SW 1271 (cell line): ENCODE results near the gene PCDHB14.
"Not testable (repeated sequence)": the region's sequence is repeated elsewhere in the genome, so short reads cannot be mapped to it uniquely, and the experiment has no call there.

Experiments used
- DNase-seq, 2 experiments: peaks; one replicate each; lab custom pipeline; 2025; lab: John Stamatoyannopoulos, UW

Gene PCDHB14

DNA sequence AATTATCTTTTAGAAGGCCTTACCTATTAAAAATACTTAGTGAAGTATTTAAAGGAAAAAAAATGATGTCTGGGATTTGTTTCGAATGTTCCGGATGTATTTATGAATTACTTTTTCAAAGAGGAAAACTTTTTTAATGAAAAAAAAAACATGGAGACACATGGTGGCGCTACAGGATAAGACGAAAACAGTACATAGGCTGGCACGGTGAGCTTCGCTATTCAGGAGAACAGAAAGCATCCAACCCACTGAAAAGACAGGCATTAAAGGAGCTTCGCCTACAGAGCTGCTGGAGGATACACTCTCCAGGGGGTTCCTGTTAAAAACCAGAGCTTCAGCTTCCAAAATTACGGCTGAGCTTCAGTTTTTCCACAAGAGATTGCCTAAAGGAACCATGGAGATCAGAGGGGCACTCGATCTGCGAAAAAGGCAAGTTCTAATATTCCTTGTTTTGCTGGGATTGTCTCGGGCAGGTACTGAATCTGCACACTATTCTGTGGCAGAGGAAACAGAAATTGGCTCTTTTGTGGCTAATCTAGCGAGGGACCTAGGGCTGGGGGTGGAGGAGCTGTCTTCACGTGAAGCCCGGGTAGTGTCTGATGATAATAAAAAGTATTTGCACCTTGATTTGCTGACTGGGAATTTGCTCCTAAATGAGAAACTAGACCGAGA is at the start of gene PCDHB14:
TSS of gene PCDHB14 (plus strand) at position 232 of the 672 bp plus-strand sequence. CDS start at position 395, 163 bp downstream.
- peak; percentile 16 to 54 for DNase-seq

DNA sequence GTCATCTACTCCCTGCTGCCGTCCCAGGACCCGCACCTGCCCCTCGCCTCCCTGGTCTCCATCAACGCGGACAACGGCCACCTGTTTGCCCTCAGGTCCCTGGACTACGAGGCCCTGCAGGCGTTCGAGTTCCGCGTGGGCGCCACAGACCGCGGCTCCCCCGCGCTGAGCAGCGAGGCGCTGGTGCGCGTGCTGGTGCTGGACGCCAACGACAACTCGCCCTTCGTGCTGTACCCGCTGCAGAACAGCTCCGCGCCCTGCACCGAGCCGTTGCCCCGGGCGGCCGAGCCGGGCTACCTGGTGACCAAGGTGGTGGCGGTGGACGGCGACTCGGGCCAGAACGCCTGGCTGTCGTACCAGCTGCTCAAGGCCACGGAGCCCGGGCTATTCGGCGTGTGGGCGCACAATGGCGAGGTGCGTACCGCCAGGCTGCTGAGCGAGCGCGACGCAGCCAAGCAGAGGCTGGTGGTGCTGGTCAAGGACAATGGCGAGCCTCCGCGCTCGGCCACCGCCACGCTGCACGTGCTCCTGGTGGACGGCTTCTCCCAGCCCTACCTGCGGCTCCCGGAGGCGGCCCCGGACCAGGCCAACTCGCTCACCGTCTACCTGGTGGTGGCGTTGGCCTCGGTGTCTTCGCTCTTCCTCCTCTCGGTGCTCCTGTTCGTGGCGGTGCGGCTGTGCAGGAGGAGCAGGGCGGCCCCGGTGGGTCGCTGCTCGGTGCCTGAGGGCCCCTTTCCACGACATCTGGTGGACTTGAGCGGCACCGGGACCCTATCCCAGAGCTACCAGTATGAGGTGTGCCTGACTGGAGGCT is 48.6 kb upstream of the PCDHB14 start:
- not testable (repeated sequence) for DNase-seq

DNA sequence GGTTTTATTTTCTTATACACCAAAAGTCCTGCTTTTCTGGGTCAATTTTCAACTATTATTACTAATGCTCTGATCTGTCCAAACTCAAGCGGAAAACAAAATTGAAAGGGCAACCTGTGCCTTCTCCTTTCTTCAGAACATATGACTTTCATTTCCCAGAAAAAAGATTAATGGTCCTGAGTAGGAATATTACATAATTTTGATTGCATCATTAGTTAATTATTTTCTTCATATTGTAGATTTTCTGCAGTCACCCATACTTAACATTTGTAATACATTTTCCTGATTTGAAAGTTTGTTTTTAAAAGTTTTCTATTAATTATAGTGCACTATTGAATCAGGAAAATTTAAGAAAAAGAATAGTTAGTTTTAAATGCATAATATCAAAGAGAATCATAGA is 47.2 kb upstream of the PCDHB14 start:
- no peak for DNase-seq

DNA sequence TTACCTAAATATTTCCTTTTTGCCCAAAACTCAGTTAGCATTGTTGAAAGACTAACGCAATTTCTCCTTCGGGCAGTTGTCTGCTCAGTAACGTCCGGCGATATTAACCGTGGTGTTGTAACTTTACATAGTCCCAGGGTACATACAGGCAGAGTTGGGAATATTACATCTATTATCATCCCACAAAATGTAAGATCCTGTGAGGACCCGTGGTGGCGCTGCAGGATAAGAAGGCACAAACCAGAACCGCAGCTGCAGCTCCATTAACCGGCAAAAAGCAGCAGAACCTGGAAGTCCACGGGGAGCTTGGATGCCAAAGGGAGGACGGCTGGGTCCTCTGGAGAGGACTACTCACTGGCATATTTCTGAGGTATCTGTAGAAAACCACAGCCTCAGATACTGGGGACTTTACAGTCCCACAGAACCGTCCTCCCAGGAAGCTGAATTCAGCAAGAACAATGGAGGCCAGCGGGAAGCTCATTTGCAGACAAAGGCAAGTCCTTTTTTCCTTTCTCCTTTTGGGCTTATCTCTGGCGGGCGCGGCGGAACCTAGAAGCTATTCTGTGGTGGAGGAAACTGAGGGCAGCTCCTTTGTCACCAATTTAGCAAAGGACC is 45.5 kb upstream of the PCDHB14 start, which contains the start of gene PCDHB8:
TSS of gene PCDHB8 (plus strand) at position 214 of the 615 bp plus-strand sequence. CDS start at position 459, 245 bp downstream.
- DNase-seq: not testable (repeated sequence)

DNA sequence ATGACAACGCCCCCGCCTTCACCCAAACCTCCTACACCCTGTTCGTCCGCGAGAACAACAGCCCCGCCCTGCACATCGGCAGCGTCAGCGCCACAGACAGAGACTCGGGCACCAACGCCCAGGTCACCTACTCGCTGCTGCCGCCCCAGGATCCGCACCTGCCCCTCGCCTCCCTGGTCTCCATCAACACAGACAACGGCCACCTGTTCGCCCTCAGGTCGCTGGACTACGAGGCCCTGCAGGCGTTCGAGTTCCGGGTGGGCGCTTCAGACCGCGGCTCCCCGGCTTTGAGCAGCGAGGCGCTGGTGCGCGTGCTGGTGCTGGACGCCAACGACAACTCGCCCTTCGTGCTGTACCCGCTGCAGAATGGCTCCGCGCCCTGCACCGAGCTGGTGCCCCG is 43.8 kb upstream of the PCDHB14 start:
- DNase-seq: not testable (repeated sequence)

DNA sequence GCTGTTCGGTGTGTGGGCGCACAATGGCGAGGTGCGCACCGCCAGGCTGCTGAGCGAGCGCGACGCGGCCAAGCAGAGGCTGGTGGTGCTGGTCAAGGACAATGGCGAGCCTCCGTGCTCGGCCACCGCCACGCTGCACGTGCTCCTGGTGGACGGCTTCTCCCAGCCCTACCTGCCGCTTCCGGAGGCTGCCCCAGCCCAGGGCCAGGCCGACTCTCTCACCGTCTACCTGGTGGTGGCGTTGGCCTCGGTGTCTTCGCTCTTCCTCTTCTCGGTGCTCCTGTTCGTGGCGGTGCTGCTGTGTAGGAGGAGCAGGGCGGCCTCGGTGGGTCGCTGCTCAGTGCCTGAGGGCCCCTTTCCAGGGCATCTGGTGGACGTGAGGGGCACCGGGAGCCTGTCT is 43.3 kb upstream of the PCDHB14 start:
- not testable (repeated sequence) for DNase-seq

DNA sequence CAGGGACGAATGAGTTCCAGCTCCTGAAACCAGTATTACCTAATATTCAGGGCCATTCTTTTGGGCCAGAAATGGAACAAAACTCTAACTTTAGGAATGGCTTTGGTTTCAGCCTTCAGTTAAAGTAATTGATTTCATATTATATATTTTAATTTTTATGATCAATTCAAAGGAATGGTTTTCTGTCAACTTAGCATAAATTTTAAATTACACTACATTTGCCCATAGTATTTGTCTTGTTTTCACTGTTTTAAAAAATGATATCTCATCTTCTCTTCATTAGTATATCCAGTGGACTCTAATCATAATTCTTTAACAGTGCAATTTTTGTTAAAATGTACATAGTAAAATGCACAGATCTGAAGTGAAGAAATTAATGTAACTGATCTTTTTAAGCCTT is 42.8 kb upstream of the PCDHB14 start:
- DNase-seq: no peak

DNA sequence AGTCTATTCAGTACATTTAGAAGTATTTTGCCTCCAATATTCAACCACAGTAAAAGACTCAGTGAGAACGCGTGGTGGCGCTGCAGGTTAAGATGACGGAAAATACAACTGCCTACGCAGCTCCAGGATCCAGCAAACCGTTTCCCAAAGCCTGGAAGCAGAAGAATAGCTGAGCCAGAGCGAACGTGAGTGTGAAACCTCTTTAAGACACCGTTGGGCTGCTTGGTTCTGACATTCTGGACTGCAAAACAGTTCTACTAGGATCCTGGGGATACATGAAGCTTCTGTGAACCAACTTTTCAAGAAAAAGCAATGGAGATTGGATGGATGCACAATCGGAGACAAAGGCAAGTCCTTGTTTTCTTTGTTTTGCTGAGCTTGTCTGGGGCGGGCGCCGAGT is 40.9 kb upstream of the PCDHB14 start, which contains the start of gene PCDHB16:
TSS of gene PCDHB16 (plus strand) at position 140 of the 400 bp plus-strand sequence. CDS start at position 313, 173 bp downstream.
- peak in 1 of 2 experiments; percentile 17 for DNase-seq

DNA sequence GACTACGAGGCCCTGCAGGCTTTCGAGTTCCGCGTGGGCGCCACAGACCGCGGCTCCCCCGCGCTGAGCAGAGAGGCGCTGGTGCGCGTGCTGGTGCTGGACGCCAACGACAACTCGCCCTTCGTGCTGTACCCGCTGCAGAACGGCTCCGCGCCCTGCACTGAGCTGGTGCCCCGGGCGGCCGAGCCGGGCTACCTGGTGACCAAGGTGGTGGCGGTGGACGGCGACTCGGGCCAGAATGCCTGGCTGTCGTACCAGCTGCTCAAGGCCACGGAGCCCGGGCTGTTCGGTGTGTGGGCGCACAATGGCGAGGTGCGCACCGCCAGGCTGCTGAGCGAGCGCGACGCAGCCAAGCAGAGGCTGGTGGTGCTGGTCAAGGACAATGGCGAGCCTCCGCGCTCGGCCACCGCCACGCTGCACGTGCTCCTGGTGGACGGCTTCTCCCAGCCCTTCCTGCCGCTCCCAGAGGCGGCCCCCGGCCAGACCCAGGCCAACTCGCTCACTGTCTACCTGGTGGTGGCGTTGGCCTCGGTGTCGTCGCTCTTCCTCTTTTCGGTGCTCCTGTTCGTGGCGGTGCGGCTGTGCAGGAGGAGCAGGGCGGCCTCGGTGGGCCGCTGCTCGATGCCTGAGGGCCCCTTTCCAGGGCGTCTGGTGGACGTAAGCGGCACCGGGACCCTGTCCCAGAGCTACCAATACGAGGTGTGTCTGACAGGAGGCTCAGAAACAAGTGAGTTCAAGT is 38.9 kb upstream of the PCDHB14 start:
- DNase-seq: not testable (repeated sequence)

DNA sequence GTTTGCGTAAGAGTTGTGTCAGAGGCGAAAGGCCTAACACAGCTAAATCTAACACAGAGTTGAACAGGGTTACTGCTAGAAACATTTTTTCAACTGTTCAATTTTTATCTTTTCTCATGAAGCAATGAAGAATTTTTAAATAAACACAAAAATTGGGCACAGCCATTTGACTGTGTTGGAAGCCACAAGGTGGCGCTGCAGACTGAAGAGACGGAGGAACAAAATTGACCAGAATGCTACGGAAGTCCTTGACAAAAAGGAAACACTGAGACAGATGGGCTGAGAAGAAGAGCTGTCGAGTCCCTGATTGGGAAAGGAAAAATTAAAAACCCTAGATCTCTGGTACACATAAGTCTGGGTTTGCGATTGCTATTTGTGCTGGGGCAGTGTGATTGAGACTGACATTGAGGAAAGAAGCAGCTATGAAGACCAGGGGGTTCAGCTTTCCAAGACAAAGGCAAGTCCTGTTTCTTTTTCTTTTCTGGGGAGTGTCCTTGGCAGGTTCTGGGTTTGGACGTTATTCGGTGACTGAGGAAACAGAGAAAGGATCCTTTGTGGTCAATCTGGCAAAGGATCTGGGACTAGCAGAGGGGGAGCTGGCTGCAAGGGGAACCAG is 36.1 kb upstream of the PCDHB14 start, which contains the start of gene PCDHB9:
TSS of gene PCDHB9 (plus strand) at position 265 of the 616 bp plus-strand sequence. CDS start at position 423, 158 bp downstream.
- DNase-seq: peak; percentile 16 to 75

DNA sequence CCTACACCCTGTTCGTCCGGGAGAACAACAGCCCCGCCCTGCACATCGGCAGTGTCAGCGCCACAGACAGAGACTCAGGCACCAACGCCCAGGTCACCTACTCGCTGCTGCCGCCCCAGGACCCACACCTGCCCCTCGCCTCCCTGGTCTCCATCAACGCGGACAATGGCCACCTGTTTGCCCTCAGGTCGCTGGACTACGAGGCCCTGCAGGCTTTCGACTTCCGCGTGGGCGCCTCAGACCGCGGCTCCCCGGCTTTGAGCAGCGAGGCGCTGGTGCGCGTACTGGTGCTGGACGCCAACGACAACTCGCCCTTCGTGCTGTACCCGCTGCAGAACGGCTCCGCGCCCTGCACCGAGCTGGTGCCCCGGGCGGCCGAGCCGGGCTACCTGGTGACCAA is 34.5 kb upstream of the PCDHB14 start:
- DNase-seq: not testable (repeated sequence)

DNA sequence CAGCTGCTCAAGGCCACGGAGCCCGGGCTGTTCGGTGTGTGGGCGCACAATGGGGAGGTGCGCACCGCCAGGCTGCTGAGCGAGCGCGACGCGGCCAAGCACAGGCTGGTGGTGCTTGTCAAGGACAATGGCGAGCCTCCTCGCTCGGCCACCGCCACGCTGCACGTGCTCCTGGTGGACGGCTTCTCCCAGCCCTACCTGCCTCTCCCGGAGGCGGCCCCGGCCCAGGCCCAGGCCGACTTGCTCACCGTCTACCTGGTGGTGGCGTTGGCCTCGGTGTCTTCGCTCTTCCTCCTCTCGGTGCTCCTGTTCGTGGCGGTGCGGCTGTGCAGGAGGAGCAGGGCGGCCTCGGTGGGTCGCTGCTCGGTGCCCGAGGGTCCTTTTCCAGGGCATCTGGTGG is 34.0 kb upstream of the PCDHB14 start:
- not testable (repeated sequence) for DNase-seq

DNA sequence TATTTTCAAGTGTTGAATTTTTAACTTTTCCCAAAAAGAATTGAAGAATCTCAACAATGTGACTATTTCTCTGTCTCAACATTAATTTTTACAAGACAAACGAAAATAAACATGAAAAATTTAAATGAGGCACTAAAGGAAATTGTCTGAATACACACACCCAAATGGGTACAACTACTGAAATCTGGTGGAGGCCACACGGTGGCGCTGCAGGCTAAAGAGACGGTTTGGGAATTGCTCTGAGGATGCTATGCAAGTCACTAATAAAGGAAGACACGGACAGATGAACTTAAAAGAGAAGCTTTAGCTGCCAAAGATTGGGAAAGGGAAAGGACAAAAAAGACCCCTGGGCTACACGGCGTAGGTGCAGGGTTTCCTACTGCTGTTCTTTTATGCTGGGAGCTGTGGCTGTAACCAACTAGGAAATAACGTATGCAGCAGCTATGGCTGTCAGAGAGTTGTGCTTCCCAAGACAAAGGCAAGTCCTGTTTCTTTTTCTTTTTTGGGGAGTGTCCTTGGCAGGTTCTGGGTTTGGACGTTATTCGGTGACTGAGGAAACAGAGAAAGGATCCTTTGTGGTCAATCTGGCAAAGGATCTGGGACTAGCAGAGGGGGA is 30.9 kb upstream of the PCDHB14 start, which contains the start of gene PCDHB10:
TSS of gene PCDHB10 (plus strand) at position 244 of the 616 bp plus-strand sequence. CDS start at position 444, 200 bp downstream.
- DNase-seq: peak in 1 of 2 experiments; percentile 66

DNA sequence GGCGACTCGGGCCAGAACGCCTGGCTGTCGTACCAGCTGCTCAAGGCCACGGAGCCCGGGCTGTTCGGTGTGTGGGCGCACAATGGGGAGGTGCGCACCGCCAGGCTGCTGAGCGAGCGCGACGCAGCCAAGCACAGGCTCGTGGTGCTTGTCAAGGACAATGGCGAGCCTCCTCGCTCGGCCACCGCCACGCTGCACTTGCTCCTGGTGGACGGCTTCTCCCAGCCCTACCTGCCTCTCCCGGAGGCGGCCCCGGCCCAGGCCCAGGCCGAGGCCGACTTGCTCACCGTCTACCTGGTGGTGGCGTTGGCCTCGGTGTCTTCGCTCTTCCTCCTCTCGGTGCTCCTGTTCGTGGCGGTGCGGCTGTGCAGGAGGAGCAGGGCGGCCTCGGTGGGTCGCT is 28.8 kb upstream of the PCDHB14 start:
- DNase-seq: not testable (repeated sequence)

DNA sequence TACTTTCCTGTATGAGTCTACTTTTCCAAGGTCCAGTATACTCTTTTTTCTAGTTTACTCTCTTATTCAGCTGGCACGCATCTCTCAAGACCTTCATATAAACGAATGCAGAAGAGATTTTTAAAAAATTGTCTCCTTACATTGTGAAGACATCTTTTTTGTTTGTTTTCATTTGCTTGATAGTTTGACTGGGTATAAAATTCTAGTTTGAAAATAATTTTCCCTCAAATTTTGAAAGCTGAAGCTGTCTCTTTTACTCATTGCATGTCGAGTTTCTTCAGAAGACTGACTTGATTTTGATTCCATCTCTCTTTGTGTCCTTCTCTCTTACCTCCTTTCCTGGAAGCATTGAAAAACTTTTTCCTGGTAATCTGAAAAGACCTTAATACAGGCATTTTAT is 26.8 kb upstream of the PCDHB14 start:
- DNase-seq: no peak

DNA sequence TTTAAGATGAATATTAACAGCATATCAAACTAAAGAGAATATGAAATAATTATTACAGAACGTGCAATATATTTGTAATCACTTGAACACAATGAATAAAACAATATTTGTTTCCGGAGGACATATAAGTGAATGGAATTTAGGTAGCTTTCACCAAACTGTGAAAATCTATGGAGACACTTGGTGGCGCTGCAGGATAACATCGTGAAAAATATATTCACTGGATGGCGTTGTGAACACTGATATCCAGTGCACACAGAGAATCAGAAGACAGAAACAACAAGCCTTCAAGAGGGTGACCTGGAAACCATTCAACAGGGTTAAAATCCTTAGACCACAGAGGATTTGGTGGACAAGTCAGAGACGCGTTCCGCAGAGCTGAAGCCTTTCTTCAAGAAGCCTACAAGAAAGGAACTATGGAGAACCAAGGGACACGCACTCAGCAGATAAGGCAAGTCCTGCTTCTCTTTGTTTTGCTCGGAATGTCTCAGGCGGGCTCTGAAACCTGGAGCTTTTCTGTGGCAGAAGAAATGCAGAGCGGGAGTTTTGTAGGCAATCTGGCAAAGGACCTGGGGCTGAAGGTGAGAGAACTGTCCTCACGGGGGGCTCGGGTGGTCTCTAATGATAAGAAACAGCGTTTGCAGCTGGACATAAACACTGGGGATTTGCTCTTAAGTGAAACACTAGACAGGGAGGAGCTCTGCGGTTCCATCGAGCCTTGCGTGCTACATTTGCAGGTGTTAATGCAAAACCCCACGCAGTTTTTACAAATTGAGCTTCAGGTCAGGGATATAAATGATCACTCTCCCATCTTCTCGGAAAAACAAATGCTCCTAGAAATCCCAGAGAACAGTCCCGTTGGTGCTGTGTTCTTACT is 23.5 kb upstream of the PCDHB14 start, which contains the start of gene PCDHB11:
TSS of gene PCDHB11 (plus strand) at position 269 of the 877 bp plus-strand sequence. CDS start at position 417, 148 bp downstream.
- peak in 1 of 2 experiments; percentile 36 for DNase-seq

DNA sequence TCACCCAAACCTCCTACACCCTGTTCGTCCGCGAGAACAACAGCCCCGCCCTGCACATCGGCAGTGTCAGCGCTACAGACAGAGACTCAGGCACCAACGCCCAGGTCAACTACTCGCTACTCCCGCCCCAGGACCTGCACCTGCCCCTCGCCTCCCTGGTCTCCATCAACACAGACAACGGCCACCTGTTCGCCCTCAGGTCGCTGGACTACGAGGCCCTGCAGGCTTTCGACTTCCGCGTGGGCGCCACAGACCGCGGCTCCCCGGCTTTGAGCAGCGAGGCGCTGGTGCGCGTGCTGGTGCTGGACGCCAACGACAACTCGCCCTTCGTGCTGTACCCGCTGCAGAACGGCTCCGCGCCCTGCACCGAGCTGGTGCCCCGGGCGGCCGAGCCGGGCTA is 22.0 kb upstream of the PCDHB14 start:
- DNase-seq: not testable (repeated sequence)

DNA sequence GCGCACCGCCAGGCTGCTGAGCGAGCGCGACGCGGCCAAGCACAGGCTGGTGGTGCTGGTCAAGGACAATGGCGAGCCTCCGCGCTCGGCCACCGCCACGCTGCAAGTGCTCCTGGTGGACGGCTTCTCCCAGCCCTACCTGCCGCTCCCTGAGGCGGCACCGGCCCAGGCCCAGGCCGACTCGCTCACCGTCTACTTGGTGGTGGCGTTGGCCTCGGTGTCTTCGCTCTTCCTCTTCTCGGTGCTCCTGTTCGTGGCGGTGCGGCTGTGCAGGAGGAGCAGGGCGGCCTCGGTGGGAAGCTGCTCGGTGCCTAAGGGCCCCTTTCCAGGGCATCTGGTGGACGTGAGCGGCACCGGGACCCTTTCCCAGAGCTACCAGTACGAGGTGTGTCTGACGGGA is 21.5 kb upstream of the PCDHB14 start:
- DNase-seq: not testable (repeated sequence)

DNA sequence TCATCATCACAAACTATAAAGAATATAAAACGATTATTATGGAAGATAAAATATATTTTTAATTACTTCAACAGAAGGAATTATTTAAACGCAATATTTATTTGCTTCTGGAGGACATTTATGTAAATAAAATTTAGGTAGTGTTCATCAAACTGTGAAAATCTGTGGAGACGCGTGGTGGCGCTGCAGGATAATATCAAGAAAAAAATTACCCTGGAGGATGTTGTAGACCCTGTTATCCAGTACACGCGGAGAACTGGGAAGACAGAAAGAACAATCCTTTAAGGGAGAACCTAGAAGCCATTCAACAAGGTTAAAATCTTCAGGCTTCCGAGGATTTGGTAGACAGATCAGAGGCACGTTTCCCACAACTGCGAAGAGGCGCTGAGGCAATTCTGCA is 14.7 kb upstream of the PCDHB14 start, which contains the start of gene PCDHB12:
TSS of gene PCDHB12 (plus strand) at position 242 of the 400 bp plus-strand sequence. CDS start 189 bp downstream, outside the sequence.
- no peak for DNase-seq
